ENCODE results near the gene FAM50A.
A peak's percentile ranks its signal among the peaks of the same experiment; 100 is the strongest.
"Not testable (repeated sequence)": the region's sequence is repeated elsewhere in the genome, so short reads cannot be mapped to it uniquely, and the experiment has no call there.

FAM50A gene, protein sequence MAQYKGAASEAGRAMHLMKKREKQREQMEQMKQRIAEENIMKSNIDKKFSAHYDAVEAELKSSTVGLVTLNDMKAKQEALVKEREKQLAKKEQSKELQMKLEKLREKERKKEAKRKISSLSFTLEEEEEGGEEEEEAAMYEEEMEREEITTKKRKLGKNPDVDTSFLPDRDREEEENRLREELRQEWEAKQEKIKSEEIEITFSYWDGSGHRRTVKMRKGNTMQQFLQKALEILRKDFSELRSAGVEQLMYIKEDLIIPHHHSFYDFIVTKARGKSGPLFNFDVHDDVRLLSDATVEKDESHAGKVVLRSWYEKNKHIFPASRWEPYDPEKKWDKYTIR

DNA sequence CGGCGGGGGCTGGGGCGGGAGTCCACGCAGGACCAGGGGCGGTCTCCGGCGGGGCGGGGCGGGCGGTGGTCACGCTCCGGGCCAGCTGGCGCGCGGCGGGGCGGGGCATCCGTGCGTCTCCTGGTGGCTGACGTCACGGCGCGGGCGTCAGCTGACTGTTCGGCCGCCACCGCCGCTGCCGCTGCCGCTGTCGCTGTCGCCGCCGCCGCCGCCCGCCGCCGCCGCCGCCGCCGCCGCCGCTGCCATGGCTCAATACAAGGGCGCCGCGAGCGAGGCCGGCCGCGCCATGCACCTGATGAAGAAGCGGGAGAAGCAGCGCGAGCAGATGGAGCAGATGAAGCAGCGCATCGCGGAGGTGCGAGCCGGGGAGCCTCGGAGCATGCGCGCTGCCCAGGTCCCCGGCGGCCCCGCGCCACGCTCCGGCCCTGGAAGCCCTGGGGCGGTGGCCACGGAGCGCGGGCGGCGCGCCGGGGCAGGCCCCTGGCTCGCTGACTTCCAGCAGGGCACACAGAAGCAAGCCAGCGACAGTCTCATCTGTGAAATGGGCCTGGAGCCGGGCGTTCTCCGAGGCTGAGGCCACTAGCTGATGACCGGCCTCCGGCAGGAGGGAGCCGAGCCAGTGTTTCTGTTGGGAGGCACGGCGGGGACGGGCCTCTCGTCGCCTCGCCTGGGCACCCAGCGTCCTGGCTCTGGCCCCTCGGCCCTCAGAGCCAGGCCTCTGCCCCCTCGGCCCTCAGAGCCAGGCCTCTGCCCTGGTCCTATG lies at the start of gene FAM50A:
FAM50A (plus strand) TSS at position 150 of the 763 bp plus-strand sequence; CDS start at position 245, 95 bp downstream.
- Mint-ChIP-seq H3K4me1 (ENCODE audit: low read depth) (peaks cover 16% of the 10 kb centered on the region), H3K27me3 (ENCODE audit: low read depth) (no peaks in the 10 kb centered on the region), H3K27ac (peak within 1 kb of the TSS; percentile 79), H3K36me3 (ENCODE audit: low read depth) (peaks cover 6% of the 10 kb centered on the region), H3K4me3 (peak within 1 kb of the TSS; percentile 77), H3K9me3 (no peaks in the 10 kb centered on the region)

DNA sequence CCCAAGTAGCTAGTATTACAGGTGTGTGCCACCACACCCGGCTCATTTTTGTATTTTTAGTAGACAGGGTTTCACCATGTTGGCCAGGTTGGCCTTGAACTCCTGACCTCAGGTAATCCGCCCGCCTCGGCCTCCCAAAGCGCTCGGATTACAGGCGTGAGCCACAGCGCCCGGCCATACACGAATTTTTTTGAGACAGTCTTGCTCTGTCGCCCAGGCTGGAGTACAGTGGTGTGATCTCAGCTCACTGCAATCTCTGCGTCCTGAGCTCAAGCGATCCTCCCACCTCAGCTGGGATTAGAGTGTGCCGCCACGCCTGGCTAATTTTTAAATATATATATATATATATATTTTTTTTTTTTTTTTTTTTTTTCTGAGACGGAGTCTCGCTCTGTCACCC lies 47.6 kb upstream of the FAM50A start:
- not testable (repeated sequence) for H3K27me3 Mint-ChIP-seq (ENCODE audit: low read depth); H3K9me3 Mint-ChIP-seq; H3K27ac Mint-ChIP-seq
- Mint-ChIP-seq H3K4me3 (peak overlapping the region; percentile 50), H3K36me3 (ENCODE audit: low read depth) (peaks cover 25% of the 10 kb centered on the region), H3K4me1 (ENCODE audit: low read depth) (peaks cover 14% of the 10 kb centered on the region)

DNA sequence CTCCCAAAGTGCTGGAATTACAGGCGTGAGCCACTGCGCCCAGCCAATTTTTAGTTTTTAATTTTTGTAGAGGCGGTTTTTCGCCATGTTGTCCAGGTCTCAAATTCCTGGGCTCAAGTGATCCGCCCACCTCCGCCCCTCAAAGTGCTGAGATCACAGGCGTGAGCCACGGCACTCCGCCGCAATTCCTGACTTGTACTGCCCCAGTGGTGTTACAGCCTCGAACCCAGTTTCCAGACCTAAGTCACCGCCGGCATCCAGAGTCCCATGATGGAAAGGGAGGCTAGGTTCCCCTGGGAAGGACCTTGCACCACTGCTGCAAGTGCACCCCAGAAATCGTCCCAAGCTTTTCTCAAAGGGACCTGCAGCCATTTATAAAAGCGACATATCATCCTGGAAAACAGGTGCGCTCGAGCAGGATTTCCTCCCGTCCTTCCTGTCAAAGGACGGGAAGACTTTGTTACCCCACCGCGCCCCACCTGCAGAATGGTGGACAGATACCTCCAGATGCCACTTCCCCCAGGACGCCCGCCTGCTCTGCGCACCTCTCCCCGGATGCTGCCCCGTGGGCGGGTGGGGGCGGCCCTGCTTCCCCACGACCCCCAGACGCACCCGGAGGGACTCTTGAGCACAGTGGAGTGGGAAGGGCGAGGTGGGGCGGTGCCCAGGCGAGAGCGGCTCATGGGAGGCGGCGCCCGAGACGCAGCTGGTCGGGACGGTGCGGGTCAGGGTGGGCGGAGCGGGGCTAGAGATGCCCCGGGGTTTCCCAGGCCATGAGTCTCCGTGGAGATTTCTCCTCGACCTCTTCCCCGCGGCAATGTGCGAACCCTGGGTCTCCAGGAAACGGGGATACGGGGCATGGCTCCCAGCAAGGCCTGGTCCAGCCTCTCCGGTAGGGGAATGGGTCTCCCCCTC lies 46.7 kb upstream of the FAM50A start:
- peaks cover 25% of the 10 kb centered on the region for H3K36me3 Mint-ChIP-seq (ENCODE audit: low read depth)
- H3K4me1 Mint-ChIP-seq (ENCODE audit: low read depth), result peaks cover 14% of the 10 kb centered on the region
- H3K9me3 Mint-ChIP-seq, result no peaks in the 10 kb centered on the region
- H3K27me3 Mint-ChIP-seq (ENCODE audit: low read depth), result peaks cover 8% of the 10 kb centered on the region
- peak overlapping the region; percentile 100 for H3K27ac Mint-ChIP-seq
- peak overlapping the region; percentile 100 for H3K4me3 Mint-ChIP-seq

DNA sequence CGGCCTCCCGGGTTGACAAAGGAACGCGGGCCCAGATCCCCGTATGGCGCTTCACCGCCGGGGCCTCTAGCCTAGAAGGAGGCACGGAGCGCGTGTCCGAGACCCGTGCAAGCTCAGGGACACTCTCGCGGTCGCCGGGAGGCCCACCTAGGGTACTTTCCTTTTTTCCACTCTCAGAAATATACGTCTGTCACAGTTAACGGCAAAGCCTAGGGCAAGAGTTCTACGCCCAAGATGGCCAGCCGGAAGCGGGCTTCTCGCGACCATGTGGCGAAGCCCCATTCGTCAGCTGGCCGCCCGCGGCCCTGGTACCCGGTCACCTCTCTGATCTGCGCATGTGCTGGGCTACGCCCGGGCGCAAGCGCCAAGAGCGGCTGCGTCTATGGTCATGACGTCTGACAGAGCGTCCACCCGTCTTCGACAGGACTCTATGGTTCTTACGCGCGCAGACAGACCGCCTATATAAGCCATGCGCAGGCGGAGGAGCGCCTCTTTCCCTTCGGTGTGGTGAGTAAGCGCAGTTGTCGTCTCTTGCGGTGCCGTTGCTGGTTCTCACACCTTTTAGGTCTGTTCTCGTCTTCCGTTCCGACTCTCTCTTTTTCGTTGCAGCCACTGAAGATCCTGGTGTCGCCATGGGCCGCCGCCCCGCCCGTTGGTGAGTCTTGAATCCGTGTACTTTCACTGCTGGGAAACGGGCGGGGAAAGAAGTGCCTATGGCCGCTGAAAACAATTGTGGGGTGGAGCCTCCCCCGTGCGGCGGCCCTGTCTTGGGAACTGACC lies 45.9 kb upstream of the FAM50A start, which contains the start of gene RPL10:
RPL10 (plus strand) TSS at position 490 of the 780 bp plus-strand sequence; CDS start at position 633, 143 bp downstream.
- Mint-ChIP-seq H3K4me3 (peak within 1 kb of the TSS; percentile 100), H3K9me3 (no peaks in the 10 kb centered on the region)

DNA sequence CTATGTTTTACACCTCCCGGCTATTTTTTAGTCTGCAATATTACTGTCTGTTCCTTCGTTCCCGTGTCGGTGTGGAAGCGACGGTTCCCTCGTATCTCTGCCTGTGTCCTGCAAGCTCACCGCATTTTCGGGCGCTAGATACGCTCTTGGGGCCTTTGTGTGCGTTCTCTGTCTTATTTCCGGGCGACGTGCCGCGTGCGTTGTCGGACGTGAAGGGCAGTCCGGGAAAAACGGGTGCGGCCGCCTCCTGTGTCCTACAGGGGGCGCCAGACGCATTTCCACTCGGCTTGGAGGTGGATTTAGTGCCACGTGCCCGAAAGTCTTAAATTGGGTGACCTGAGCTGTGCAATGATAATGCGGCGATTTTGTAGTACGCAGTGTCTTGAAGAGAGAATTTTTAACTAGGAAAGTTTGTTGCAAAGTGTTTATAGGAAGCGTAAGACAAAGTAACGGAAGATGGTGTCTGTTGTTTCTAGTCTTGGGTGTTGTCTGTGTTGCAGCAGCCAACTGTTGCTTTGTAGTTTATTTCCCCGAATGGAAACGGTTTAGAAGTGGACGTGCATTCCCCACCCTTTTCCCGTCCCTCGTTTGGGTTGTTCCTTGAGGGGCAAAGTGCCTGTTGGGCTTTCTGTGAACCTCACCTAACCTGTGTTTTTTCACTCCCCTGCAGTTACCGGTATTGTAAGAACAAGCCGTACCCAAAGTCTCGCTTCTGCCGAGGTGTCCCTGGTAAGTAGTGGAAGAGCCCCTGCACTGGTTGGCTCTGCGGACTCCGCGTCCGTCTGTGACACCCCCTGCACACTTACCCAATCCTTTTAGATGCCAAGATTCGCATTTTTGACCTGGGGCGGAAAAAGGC lies 45.0 kb upstream of the FAM50A start:
- H3K36me3 Mint-ChIP-seq (ENCODE audit: low read depth), result peaks cover 25% of the 10 kb centered on the region
- H3K4me3 Mint-ChIP-seq, result peak overlapping the region; percentile 100
- H3K9me3 Mint-ChIP-seq, result no peaks in the 10 kb centered on the region
- H3K27me3 Mint-ChIP-seq (ENCODE audit: low read depth), result peaks cover 8% of the 10 kb centered on the region
- peak overlapping the region; percentile 100 for H3K27ac Mint-ChIP-seq
- H3K4me1 Mint-ChIP-seq (ENCODE audit: low read depth), result peaks cover 14% of the 10 kb centered on the region

More for the DNA sequence above, 45.9 kb upstream of the FAM50A start, which contains the start of gene RPL10:
- Mint-ChIP-seq H3K36me3 (ENCODE audit: low read depth) (peaks cover 25% of the 10 kb centered on the region), H3K4me1 (ENCODE audit: low read depth) (peaks cover 14% of the 10 kb centered on the region), H3K27ac (peak within 1 kb of the TSS; percentile 100), H3K27me3 (ENCODE audit: low read depth) (peaks cover 8% of the 10 kb centered on the region)

DNA sequence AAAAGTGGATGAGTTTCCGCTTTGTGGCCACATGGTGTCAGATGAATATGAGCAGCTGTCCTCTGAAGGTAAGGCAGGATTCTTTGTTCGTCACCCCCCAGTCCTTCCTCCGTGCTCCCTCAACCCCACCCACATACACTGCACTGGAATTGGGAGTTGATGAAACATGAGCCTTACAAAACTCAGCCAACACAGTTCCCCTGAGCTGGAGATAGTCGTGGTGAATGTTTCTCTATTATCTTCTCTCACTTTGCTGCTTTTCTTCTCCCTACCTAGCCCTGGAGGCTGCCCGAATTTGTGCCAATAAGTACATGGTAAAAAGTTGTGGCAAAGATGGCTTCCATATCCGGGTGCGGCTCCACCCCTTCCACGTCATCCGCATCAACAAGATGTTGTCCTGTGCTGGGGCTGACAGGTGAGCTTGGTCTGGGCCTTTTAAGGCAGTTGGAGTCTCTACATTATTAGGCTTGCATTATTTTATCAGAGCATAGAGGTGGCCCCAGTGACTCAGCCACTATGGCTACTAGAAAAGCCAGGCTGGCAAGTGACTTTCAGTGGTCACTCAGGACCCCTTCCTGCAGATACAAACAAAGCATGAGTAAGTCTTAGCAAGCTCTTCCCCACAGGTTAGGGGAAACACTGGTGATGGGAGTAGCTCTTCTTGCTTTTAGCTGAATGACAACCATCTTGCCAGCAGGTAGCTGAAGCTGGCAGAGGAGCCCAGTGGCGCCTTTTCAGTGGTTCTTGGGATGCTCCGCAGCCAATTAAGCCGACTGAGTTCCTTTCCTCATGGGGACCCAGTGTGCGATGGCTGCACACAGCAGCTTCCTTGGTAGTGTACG lies 44.2 kb upstream of the FAM50A start:
- Mint-ChIP-seq H3K4me1 (ENCODE audit: low read depth) (peaks cover 14% of the 10 kb centered on the region), H3K4me3 (peak overlapping the region; percentile 100), H3K9me3 (no peaks in the 10 kb centered on the region), H3K27me3 (ENCODE audit: low read depth) (peaks cover 8% of the 10 kb centered on the region), H3K36me3 (ENCODE audit: low read depth) (peaks cover 25% of the 10 kb centered on the region), H3K27ac (peak overlapping the region; percentile 100)

DNA sequence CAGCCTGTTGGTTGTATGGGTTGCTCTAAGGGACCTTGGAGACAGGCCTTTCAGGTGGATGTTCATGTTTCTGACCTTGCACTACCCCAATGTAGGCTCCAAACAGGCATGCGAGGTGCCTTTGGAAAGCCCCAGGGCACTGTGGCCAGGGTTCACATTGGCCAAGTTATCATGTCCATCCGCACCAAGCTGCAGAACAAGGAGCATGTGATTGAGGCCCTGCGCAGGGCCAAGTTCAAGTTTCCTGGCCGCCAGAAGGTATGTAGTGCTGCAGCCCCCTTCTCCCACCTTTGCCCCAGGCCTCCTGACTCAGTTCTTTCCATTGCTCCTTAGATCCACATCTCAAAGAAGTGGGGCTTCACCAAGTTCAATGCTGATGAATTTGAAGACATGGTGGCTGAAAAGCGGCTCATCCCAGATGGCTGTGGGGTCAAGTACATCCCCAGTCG lies 43.5 kb upstream of the FAM50A start:
- H3K27ac Mint-ChIP-seq, result peak overlapping the region; percentile 49
- not testable (repeated sequence) for H3K9me3 Mint-ChIP-seq; H3K27me3 Mint-ChIP-seq (ENCODE audit: low read depth)
- H3K4me3 Mint-ChIP-seq, result peak overlapping the region; percentile 100
- H3K36me3 Mint-ChIP-seq (ENCODE audit: low read depth), result peaks cover 25% of the 10 kb centered on the region
- H3K4me1 Mint-ChIP-seq (ENCODE audit: low read depth), result peaks cover 14% of the 10 kb centered on the region

DNA sequence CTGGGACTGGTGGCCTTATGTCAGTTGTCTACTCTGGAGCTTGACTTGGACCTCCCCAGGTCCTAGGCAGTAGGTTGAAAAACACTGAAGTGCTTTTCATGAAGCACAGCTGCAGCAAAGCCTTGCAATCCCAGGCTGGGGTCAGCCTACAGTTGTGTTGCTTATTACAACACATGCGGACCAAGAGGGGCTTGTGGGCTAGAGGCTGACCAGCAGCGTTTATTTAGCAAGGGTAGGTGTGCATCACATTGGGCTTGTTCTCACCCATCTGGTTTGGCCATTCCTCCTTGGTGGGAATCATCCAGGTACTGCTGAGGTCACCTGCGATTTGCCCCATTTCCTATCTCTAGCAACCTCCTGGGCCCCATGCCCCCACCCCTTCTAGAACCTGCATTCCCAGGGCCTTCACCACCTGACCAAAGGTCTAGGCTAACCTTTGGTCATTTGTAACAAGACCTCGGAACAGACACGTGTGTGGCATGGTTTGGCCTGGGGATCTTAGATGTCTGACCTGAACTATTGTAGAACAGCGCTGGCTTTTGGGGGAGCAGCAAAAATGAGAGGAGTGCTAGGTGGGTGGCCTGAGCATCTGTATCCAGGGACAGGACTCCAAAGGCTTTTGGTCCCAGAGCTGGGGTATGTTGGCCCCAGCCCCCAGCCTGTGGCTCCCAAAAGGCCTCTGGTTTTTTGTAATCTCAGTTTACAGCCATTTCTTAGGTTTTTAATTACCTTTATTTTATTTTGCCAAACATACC lies 42.7 kb upstream of the FAM50A start:
- Mint-ChIP-seq H3K9me3 (no peaks in the 10 kb centered on the region), H3K4me3 (no peak overlapping the region), H3K27me3 (ENCODE audit: low read depth) (peaks cover 8% of the 10 kb centered on the region), H3K36me3 (ENCODE audit: low read depth) (peaks cover 25% of the 10 kb centered on the region), H3K4me1 (ENCODE audit: low read depth) (peaks cover 14% of the 10 kb centered on the region), H3K27ac (peak overlapping the region; percentile 49)

DNA sequence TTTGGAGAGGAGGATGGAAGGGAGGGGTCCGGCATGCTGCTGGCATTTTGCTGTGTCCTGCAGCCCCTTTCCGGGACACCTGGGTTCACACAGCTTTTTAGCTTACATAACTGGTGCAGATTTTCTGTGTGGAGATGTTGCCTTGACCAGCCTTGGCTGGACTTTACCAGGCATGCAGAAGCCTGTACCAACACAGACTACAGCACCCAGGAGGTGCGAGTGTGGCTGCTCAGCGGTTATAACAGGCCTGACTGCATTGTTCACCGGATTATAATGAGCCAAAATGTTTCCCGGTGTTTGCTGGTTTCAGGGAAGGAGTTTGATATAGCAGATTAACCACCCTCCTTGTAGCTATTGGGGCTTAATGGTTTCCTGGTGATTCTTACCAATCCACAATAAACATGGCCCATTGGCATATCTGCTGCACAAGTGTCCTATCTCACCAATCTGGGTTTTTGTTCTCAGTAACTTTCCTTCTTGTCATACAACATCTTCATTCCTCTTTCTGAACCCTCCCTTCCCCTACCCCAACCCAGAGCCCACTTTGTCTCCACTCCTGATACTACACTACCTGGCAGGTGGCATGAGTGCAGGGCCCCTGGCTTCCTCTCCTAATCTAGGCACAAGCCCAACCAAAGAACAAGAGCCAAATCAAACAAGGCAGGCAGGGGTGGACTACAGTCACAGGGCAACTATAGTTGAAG lies 41.9 kb upstream of the FAM50A start:
- H3K36me3 Mint-ChIP-seq (ENCODE audit: low read depth), result peaks cover 25% of the 10 kb centered on the region
- no peak overlapping the region for H3K27ac Mint-ChIP-seq
- H3K4me1 Mint-ChIP-seq (ENCODE audit: low read depth), result peaks cover 12% of the 10 kb centered on the region
- H3K4me3 Mint-ChIP-seq, result no peak overlapping the region
- H3K27me3 Mint-ChIP-seq (ENCODE audit: low read depth), result peaks cover 8% of the 10 kb centered on the region
- H3K9me3 Mint-ChIP-seq, result no peaks in the 10 kb centered on the region

DNA sequence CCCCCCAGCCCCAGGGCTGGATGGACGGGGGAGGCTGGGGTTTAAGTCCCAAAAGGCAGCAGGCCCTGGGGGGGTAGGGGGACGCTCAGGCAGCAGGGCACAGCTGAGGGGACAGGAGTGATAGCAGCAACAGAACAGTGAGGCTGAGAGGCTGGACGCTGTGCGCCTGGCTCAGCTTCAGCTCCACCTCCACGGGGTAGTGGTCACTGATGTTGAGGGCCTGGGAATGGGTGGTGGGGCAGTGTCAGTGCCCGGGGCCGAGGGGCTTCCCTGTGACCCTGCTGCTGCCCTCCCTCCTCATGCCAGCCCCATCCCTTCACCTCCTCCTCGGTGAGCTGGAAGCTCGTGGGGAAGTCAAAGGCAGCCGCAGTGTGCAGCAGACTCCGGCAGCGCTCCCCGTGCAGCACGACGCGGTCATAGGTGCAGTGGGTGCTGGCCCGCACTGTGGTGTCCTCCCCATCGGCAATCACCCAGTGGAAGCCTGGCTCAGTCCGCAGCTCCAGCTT lies 41.3 kb upstream of the FAM50A start:
- Mint-ChIP-seq H3K27ac (no peak overlapping the region), H3K9me3 (no peaks in the 10 kb centered on the region), H3K4me1 (ENCODE audit: low read depth) (peaks cover 12% of the 10 kb centered on the region), H3K27me3 (ENCODE audit: low read depth) (peaks cover 8% of the 10 kb centered on the region), H3K4me3 (no peak overlapping the region), H3K36me3 (ENCODE audit: low read depth) (peaks cover 25% of the 10 kb centered on the region)

DNA sequence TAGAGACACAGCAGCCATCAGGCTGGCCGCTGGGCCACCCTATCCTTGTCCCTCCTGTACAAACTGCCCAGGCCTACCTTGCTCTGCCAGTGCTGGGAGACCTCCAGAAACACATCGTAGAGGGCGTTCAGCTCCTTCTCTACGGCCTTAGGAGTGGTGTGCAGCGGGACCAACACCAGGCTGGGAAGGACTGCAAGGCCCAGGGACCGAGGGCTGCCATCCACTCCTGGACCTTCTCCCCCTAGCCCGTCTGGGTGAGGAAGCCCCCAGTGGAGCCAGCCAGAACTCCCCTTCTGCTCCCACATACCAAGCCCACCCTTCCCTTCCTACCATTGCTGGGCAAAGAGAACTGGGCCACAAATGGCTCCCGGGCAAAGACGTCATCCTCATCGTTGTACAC lies 40.7 kb upstream of the FAM50A start:
- H3K36me3 Mint-ChIP-seq (ENCODE audit: low read depth), result peaks cover 24% of the 10 kb centered on the region
- peaks cover 5% of the 10 kb centered on the region for H3K27me3 Mint-ChIP-seq (ENCODE audit: low read depth)
- H3K27ac Mint-ChIP-seq, result no peak overlapping the region
- no peak overlapping the region for H3K4me3 Mint-ChIP-seq
- H3K4me1 Mint-ChIP-seq (ENCODE audit: low read depth), result peaks cover 12% of the 10 kb centered on the region
- H3K9me3 Mint-ChIP-seq, result no peaks in the 10 kb centered on the region

All from T-helper 1 cell treated with Interleukin-12 subunit alpha and Interleukin-12 subunit beta and Interleukin-4 antibody, amounts not matched to agents 30 μg/mL and 1 μg/mL, for 36 hours (primary cell).